ENCODE data around the gene NKD2.
"Not testable (repeated sequence)": the region's sequence is repeated elsewhere in the genome, so short reads cannot be mapped to it uniquely, and the experiment has no call there.

NKD2 gene

GRCh38 chr5:968881-969280, 39.7 kb upstream of the NKD2 start:
- no peak for TF ChIP-seq CTCF (IDR thresholded peaks at IDR 0.05; ENCODE audit: low read depth, low read length)
- no peak overlapping the region for H3K4me3 ChIP-seq (ENCODE audit: low read depth, low read length)

GRCh38 chr5:969408-969839, 39.2 kb upstream of the NKD2 start:
- H3K4me3 ChIP-seq (ENCODE audit: low read depth, low read length): no peak overlapping the region
- TF ChIP-seq CTCF (IDR thresholded peaks at IDR 0.05; ENCODE audit: low read depth, low read length): no peak

GRCh38 chr5:972575-972974, 36.0 kb upstream of the NKD2 start:
- not testable (repeated sequence) for H3K4me3 ChIP-seq (ENCODE audit: low read depth, low read length)

- H3K4me3 ChIP-seq (ENCODE audit: low read depth, low read length): no peak overlapping the region
- no peak for TF ChIP-seq CTCF (IDR thresholded peaks at IDR 0.05; ENCODE audit: low read depth, low read length)
These were observed 31.5 kb upstream of the NKD2 start for GRCh38 chr5:976849-977751.

GRCh38 chr5:978054-978453, 30.5 kb upstream of the NKD2 start:
- TF ChIP-seq CTCF (IDR thresholded peaks at IDR 0.05; ENCODE audit: low read depth, low read length): no peak
- H3K4me3 ChIP-seq (ENCODE audit: low read depth, low read length): no peak overlapping the region

- TF ChIP-seq CTCF (IDR thresholded peaks at IDR 0.05; ENCODE audit: low read depth, low read length): no peak
- H3K4me3 ChIP-seq (ENCODE audit: low read depth, low read length): no peak overlapping the region
These were observed 29.9 kb upstream of the NKD2 start for GRCh38 chr5:978693-979092.

GRCh38 chr5:979100-979817, 29.3 kb upstream of the NKD2 start:
- no peak overlapping the region for H3K4me3 ChIP-seq (ENCODE audit: low read depth, low read length)
- TF ChIP-seq CTCF (IDR thresholded peaks at IDR 0.05; ENCODE audit: low read depth, low read length): no peak
